NCI-H2029 treated with DMSO at 0.1 percent for 48 hours (cell line): ENCODE results near the gene AMBRA1.
"Not testable (repeated sequence)": the region's sequence is repeated elsewhere in the genome, so short reads cannot be mapped to it uniquely, and the experiment has no call there.

ENCODE experiments used
- DNase-seq: peaks from one replicate; lab custom pipeline; 2025; lab: John Stamatoyannopoulos, UW

Gene AMBRA1

DNA sequence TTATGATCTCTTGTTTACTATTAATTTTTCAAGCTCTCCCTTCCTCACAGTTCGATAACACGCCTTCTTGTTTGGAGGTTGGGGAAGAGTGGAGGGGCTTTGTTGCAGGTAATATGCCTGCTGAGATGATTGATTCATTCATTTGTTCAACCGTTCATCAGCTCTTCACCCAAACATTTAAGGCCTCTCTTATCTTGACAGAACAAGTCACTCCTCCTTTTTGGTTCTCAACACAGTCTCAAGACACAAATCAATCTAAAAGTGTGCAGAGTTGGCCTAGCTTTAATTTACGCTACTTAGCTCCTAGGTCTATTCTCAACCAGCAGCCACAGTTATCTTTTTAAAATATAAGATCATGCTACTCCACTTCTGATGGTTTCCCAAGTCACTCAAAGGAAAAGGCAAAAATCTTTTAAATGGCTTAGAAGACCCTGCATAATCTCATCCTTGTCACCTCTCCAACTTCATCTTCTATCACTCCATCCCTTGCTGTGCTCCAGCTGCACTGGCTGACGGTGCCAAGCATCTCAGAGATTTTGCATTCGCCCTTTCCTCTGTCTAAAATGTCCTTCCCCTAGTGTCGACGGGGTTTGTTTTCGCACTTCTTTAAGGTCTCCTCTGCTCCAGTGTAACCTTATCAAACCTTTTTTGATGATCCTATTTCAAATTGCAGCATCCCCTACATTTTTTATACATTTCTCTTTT lies 60.3 kb downstream of the AMBRA1 start:
- no peak for DNase-seq

DNA sequence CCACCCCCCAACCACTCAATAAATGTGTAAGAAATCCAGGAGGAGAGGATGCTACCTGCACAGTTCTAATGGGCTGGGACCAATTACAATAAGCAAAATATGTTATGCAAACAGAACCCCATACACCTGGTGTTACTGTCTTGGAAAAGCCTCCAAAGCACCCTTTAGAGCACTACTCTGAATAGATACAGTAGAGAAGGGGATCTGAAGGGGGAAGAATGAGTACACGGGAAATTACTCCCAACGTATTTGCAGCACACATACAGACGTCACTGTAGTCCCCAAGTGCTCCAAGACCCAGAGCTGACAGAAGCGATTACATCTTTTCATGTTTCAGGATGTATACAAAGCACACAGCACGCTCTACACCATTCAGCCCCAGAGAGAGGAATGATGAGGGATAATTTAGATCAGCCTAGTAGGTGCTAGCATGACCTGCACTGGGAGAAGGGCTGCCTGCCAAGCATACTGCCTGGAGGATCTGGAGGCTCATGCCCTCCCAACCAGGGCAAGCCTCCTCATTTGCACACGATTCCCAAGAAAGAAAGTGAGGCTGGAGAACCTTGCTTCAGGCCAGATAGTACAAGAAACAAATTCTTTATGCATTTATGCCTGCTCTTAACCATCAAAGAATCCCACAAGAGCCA lies 63.8 kb downstream of the AMBRA1 start:
- DNase-seq = no peak

DNA sequence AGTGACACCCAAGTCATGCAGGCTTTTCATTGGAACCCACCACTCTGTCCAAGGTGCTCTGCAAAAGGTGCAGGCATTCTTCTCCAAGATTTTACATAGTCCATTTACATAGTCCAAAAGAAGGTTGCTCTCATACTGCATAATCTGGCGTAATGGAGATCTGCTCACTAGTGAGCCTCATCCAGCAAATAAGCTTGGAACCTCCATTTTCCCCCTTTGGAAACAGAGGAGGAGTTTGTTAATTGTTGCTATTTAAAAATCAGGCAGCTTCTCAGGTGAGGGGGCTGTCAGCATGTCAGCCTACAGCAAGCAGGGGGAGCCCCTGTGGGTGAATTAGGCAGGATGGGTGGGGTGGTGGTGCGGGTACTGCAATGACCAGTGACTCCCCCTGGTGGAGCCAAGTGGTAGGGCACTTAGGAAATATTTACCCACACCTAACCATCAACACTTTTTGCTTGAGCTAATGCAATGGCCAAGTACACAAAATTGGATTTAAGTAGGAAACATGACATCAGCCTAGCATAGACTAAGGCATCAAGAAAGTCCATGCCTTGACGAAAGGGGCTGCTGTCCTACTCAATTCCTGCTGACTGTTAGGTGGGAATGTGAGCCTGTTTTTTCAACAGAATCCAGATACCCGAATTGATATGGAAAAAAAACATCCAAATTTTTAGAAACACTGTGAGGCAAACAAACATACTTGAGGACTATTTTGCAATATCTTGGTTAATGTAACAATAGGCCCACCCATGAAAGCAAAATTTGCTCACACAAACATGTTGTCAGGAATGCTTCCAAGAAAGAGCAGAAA lies 64.5 kb downstream of the AMBRA1 start:
- DNase-seq = peak; percentile 33

DNA sequence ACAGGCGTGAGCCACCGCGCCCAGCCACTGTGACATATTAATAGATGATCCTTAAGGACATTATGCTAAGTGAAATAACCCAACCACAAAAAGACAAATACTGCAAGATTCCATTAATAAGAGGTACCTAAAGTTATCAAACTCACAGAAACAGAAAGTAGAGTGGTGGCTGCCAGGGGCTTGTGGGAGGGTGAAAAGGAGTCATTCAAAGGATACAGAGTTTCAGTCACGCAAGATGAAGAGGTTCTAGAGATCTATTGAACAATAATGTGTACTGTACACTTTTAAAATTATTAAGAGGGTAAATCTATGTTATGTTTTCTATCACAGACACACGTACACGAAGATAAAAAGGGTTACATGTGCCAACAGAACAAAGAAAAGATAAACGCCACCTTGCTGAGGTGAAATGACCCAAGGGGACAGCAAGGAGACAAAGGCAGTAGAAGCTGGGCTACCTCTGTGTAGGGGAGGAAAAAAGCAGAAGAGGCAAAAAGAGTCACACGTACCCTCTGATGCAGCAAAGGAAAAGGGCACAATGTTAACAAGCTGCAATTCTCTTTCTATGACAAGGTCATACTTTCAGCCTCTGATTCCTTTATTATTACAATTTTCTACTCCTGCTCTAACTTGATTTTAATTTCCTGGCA lies 65.3 kb downstream of the AMBRA1 start:
- DNase-seq = no peak

DNA sequence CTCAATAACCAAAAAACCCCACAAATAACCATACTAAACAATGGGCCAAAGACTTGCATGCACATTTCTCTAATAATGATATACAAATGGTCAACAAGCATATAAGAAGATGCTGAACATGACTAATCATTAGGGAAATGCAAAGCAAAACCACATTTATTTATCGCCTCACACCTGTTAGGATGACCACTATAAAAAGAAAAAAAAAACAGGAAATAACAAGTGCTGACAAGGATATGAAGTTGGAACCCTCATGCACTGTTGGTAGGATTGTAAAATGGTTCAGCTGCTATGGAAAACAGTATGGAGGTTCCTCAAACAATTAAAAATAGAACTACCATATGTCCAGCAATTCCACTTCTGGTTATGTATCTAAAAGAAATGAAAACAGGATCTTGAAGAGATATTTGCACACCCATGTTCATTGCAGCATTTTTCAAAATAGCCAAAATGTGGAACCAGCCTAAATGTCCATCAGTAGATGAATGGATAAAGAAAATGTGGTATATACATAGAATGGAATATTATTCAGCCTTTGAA lies 66.2 kb downstream of the AMBRA1 start:
- DNase-seq = no peak

DNA sequence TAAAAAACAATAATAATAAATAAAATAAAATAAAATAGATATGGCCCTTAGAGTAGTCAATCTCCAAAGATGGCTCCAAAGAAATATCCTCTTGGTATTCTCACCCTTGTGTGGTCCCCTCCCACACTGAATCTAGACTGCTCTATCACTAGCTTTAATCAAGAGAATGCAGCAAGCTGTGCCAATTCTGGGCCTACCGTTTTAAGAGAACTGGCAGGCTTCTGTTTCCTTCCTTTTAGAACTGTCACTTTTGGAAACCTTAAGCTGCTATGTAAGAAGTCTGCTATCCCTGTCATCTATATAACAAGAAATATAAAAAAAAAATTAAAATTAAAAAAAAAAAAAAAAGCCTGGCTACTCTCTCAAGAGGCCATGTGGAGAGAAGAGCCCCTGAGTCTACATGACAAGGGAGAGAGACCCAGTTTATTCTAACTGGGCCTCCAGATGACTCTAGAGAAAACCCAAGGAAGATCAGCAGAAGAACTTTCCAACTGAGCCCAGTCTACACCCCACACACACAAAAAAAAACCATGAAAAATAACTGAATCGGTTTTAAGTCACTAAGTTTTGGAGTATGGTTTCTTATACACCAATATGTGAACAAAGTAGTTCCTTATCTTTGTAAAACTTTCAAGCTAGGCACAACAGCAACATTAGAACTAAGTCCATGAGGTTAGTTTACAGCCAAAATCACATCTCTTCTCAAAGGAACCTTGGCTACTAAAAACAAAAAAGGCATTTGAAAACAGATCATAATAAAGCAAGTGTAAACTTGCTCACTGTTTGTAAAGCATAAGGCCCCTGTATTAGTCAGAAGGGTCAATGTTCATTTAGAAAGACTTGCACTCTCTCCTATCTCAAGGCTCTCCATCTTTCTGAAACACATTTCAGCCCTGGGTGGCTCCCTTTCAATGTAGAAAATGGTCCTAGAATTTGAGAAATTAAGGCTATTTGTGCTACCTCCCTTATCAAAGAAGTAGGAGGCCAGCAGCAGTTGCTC lies 67.3 kb downstream of the AMBRA1 start:
- DNase-seq = no peak

DNA sequence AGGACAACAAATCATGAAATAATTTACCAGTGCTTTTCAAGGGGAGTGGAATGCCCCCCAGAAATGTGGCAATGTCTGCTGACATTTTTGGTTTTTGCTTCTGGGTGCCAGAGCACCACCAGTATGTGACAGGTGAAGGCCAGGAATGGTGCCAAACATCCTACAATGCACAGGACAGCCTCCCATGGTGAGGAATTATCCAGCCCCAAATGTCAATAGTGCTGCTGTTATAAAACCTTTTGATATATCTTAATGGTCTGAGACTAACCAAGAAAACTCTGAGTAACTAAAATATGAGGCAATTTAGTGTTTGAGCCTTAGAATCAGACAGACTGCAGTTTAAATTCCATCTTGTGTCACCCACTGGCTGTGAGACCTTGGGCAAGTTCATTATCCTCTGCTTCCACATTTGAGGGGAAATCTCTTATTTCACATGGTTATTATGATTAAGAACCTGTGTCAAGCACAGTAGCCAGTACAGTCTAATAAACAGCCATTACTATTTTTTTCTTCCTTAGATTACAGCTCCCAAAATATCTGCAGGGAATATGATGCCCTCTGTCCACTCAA lies 69.5 kb downstream of the AMBRA1 start:
- DNase-seq = no peak

DNA sequence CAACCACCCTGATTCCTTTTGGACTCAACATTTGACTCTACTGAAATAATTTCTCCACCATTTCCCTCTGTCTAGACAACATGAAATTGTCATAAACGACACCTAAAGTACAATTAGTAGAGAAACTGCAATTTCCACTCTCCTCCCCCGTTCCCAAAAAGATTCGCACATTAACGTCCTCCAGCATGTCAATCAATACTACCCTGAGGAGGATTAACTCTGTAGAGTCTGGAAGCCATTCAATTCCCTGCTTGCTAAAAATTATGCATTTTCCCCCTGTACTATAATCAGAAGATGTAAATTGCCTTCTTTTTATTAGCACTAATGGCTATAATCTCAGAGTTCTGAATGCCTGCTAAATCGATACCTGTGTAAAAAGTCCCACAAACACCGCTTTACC lies 70.5 kb downstream of the AMBRA1 start:
- DNase-seq = no peak

DNA sequence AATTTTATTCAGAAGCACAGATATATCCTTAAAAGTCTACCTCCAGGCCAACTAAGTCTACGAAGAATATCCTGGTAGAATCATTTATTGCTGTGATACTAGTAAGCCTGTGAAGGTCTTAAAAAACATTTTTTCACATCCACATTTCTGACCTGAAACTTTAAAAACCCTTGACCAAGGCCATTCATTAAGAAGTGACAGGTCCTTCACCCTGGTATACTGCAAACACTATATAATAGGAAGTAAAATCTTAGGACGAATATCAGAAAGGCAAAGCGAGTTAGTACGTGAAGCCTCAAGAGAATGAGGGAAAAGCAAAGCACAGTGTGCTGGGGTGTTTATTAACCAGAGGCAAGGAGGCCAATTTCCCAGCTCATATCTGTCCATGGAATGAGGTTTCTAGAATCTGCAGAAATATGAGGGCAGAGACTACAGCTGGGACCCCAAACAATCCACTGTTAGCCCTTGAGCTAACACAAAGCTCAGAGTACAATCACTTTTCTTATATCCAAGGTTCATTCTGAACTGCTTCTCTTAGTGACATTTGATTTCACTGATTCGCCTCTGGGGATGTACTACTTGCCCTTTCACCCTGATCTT lies 71.0 kb downstream of the AMBRA1 start:
- no peak for DNase-seq

DNA sequence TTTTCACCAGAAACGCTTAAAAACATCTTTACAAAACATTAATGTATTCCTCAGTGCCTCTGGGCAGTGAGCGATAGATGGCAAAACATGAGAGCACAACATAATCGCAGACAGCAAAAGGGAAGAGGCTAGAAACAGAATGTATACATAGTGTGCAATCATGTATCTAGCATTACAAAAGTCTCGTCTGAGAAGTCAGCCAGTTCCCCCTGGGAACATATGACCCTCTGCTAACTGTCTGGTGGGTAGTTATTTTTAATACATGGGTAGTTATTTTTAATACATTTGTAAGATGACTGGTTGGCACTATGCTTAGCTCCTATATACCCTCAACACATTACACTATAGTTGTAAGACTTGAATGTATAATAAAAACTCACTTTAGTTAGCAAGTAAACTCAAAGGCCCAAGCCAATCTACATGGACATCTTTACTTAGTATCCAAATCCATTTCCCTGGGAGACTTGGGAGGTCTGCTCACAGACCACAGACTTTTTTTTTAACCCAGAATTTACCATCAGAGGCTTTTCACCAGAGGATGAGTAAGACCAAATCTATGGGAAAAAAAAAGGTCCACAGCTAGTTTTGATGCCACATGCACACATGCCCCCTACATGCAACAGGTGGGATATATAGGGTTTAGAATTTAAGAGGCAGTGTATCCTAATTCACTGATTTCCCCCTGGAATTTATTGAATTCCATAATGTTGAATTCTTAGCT lies 71.7 kb downstream of the AMBRA1 start:
- no peak for DNase-seq

DNA sequence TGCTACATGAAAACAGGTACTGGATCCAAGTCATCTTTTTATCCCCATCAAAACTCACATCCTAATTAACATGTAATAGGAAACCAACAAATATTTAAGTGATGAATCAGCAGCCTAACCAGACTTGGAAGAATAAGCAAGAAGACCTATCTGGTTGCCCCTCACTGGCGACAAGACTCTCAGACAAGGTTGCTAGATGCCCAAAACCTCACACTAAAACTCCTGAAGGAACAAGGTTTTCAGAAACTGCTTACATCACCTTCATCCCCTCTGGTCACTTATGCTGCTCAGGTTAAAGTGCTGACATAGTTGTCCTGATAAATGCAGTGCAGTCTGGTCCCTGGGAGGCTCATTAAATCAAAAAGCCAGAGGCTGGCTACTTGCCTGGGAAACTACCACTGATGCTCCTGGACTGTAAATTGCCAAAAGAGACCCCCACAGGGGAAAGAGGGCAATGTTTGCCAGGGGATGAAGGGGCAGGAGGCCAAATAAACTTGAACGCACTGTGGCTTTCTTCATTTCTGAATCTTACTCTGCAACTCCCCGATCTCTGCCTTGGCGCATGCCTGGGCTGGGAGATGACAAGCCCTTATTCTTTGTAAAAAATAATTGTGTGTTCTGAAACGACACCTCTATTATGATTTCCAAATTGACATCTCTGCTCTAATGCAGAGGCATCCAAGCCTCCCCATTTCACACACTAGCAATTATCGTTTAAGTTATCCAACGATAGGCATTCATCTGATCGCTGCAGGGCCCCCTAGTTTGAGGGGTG lies 72.7 kb downstream of the AMBRA1 start:
- no peak for DNase-seq

DNA sequence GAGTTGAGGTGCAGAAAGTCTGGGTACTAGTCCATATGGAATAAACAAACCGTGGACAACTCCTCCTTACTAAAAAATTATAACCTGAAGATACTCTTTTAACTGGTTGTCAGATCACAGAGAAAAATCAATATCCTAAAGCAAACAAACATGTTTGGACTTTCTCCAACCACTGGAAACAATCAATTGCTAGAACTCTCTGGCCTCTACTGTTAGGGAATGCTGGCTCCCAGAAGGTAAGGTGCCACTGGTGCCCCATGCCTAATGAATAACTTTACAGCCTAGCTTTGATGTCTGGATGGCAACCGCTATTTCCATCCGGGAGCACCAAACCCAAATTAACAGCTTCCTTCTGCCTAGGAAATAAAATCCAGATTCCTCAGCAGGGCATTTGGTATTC lies 74.5 kb downstream of the AMBRA1 start:
- DNase-seq = peak; percentile 10

DNA sequence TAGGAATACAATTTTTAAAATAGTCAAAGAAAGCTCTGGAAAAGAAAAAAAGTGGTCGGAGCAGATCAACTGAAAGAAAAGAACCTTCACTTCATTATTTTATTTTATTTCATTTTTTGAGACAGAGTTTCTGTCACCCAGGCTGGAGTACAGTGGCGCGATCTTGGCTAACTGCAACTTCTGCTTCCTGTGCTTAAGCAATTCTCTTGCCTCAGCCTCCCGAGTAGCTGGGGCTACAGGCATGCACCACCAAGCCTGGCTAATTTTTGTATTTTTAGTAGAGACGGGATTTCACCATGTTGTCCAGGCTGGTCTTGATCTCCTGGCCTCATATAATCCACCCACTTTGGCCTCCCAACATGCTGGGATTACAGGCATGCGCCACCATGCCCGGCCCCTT lies 74.9 kb downstream of the AMBRA1 start:
- DNase-seq = not testable (repeated sequence)

DNA sequence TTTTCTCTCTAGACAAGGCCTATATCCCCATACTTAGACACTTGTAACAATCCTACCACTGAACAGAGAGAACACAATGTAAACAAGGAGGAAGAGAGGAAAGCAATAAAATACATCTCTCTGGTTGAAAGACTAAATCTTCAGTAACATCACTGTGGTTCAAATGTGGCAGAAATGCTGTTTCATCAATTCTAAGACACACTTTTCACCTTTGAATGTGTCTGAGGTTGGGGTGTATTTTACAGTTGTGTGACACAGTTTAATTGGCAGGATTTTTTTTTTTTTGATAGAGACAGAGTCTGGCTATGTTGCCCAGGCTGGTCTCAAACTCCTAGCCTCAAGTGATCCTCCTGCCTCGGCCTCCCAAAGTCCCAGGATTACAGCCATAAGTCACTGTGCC lies 79.5 kb downstream of the AMBRA1 start:
- no peak for DNase-seq

DNA sequence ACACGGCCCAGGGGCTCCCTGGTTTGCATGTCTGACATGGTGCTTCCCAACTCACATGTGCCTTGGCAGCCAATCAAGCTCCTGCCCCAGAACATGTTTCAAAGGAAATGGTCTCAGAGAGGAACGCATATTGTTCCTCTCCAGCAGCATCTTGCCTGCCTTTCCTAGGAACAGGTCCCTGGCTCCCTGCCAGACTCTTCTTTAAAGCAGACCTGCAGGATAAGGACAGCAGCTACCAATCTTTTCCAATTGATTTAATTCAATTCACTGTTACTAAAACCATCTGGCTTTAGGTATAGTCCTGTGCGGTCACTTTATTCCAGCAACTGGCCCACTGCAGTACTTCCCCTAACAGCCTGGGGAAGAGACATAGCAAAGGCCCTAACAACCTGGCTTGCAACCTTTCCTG lies 79.9 kb downstream of the AMBRA1 start:
- peak; percentile 51 for DNase-seq

DNA sequence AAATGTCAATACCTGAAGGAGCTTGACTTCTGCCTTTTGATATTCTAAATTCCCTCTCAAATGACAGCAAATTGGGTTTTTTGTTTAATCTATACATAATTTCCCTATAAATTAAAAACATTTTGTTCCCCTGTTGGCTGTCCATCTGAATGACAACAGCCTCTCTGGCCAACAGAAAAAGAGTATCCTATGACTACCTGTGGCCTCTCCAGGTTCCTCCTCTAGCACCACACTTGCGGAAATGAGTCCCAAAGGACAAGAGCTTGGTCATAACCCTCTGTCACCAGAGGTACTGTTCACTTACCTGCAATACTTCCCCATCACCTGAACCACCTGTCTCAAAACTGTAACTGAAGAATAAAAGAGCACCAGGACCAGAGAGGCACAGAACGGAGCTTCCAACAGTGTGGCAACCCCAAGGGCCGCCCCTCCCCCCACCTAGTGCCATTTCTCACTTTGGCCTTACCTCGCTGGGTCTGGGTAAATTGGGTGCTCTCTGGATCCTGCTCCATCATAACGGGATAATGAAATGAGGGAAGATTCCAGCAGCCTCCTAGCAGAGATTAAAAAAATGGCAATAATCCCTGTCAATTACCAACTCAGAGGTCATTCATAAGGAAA lies 81.5 kb downstream of the AMBRA1 start:
- no peak for DNase-seq

DNA sequence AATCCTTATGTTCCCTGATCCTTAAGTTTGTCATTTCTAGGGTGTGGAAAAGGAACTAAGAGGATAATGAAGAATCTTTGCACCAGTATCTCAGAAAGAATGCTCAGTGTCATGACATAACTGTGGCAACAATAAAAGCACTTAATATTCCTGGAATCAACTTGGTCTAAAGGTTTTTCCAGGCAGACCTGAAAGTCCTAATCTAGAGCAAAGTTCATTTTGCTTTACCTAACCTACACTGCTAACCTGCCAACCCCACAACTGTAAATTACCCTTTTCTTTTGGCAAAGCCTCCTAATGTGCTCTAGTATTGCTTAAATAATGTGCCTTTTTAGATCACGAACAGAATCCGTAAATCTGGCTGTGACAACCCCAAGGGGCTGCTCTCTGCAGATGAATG lies 82.5 kb downstream of the AMBRA1 start:
- DNase-seq = no peak

DNA sequence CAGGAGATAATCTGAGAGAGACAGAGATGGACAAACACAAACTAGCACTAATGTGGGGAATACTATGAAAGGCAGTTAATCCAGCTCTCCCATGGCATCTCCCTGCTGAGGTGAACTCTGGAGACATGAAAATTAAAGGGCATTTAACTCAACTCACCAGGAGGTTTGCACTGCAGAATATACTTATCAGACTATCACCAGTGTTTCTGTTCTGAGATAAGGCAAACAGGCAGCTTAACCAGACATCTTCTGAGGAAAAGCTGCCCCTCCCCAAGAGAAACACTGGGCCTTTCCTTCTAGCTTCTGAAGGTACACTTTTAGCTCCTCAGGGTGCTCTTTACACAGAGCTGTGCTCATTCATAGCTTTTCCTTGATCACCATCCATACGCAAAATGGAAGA lies 85.5 kb downstream of the AMBRA1 start:
- no peak for DNase-seq

DNA sequence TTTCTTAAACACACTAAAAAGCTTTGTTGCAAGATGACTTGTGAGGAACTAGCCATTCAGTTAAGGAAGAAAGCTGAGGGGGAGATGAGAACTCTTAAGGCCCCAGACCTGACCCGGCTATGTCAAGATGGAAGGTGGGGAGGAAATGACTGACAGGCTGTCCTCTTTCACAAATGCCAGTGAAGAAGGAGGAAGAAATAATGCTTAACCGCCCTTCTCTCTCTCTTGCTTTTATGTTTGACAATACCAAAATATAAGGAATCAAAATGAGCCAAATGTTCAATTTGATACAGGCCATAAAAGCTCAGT lies 87.4 kb downstream of the AMBRA1 start:
- DNase-seq = no peak
